Body of pancreas (tissue), 4 donors: ENCODE data around the gene CTAGE9. TPM values are rescaled to one million over a fixed set of nuclear protein-coding genes. Genes with fewer than 3 reads are reported as not detected.

Experiments
- ATAC-seq: fragments of 150-250 bp; one replicate; pipeline ENCODE4 v1.9.1; 2016
- DNase-seq, 4 donors: peaks; one replicate each; pipeline ENCODE4 v3.0.0-alpha.2; 2019
- H3K27ac ChIP-seq, 4 donors: fragments of 200-600 bp; sonication (generic); 1 replicate in 3 of 4; 2 replicates in 1 of 4; pipeline versions ENCODE4 v1.5.1 to v1.6.1; 2016 to 2019; ENCODE audit warnings: mild to moderate bottlenecking in 1 of 4, mixed read lengths in 1 of 4, moderate library complexity in 1 of 4
- H3K27me3 ChIP-seq, 2 donors: fragments of 200-600 bp; sonication (generic); one replicate each; pipeline ENCODE4 v1.6.0; 2016; ENCODE audit warnings: mild to moderate bottlenecking in 1 of 2
- H3K36me3 ChIP-seq, 2 donors: fragments of 200-600 bp; sonication (generic); replicated peaks in 1 of 2; 2 replicates each; pipeline ENCODE4 v1.5.1; 2016; ENCODE audit warnings: low read depth in 2 of 2; ENCODE audit not compliant: insufficient read depth in 1 of 2
- H3K4me1 ChIP-seq: fragments of 200-600 bp; sonication (generic); one replicate; pipeline ENCODE4 v1.6.0; 2016
- H3K4me3 ChIP-seq, 2 donors: fragments of 200-600 bp; sonication (generic); 1 replicate in 1 of 2; 2 replicates in 1 of 2; pipeline ENCODE4 v1.5.1; 2016 to 2019
- H3K9me3 ChIP-seq, 3 donors: fragments of 200-600 bp; sonication (generic); 1 replicate in 2 of 3; 2 replicates in 1 of 3; pipeline ENCODE4 v1.5.1; 2016
- CTCF ChIP-seq, 7 experiments: fragments of 450-650 bp in 4 of 7; fragments of 200-600 bp in 3 of 7; sonication (generic) in 3 of 7; IDR thresholded peaks; one replicate each; pipeline ENCODE4 v1.5.1; 2016 to 2019; ENCODE audit warnings: antibody characterized with exemption in 7 of 7
- POLR2A ChIP-seq, 3 donors: fragments of 450-650 bp; IDR thresholded peaks; one replicate each; pipeline ENCODE4 v1.6.1; 2016; ENCODE audit warnings: antibody characterized with exemption in 3 of 3, mild to moderate bottlenecking in 2 of 3
- WGBS, 2 donors: methylation state at CpG; one replicate each; pipeline ENCODE4 v1.1.5; 2017; 5-methylcytosine and 5-hydroxymethylcytosine counted together
- intact Hi-C: fragments of 100-400 bp; cut with DNase I; formaldehyde crosslinking; loops from one replicate; pipeline ENCODE4 v1.15.1; 2023
- total RNA-seq, 2 donors: library from RNA; depleted of rRNA; stranded (reverse); fragments of >200 nt; gene quantifications; one replicate each; pipeline ENCODE4 v1.1.0, GENCODE V29; 2016

CTAGE9 gene
- total RNA-seq, 2 donors from 2014 or later, result 0.66 TPM; not detected in 1

DNA sequence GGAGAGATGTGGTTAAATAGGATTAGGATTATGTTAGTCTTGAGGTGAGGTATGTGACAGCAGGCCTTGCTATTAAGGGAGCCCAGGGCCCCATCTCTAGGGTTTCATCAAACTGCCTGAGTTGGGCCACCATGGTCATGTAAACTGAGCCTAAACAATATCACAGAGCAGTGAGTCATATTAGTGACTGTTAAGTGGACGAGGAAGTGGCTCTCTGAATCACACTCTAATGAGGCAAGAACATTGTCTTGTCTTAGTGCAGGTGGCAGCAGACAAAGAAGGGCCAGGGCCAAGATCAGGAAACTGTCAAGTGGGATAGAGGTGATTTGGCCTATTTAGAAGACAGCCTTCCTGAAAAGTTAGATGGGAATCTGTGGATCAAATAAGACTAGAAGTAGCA, 50.6 kb downstream of the CTAGE9 start:
- Histone ChIP-seq H3K27ac (no peak overlapping the region), H3K27me3 (no peaks in the 10 kb centered on the region), H3K36me3 (no peaks in the 10 kb centered on the region), H3K9me3 (no peaks in the 10 kb centered on the region), H3K4me3 (no peak overlapping the region), H3K4me1 (no peaks in the 10 kb centered on the region)
- ATAC-seq (no peak), DNase-seq (no peak)
- WGBS, 2 donors, result 40 to 75% methylated on average over 1 of the region's 1 CpG
- TF ChIP-seq CTCF (IDR thresholded peaks at IDR 0.05), result no peak
- no peak for TF ChIP-seq POLR2A (IDR thresholded peaks at IDR 0.05)
- intact Hi-C loops, result no loop called here

Other genes starting within 250 kb of the CTAGE9 start
- gene ARG1, start 137.8 kb downstream of the CTAGE9 start, total RNA-seq, result not detected
- 10 to 100 TPM; 11.9 to 18.2 TPM for gene MED23, start 82.8 kb downstream of the CTAGE9 start, total RNA-seq
- gene ENPP3, start 73.7 kb downstream of the CTAGE9 start, total RNA-seq, result under 1 TPM in 1 of 2 donors, not detected in 1; 0.26 TPM
- gene OR2A4, start 9.6 kb downstream of the CTAGE9 start, total RNA-seq, result not detected
- 10 to 100 TPM; 16.2 to 19.2 TPM for gene ENPP1, start 97.0 kb upstream of the CTAGE9 start, total RNA-seq
- 100 to 1,000 TPM; 109 to 203 TPM for gene CCN2, start 240.4 kb upstream of the CTAGE9 start, total RNA-seq